PC-3 (cell line): ENCODE measurements around the gene MAGEA10. TPM values are rescaled to one million over a fixed set of nuclear protein-coding genes. Genes with fewer than 3 reads are reported as not detected.

Experiments used
- ATAC-seq: fragments of 200-7000 bp; cut with Tn5 transposase; 2 replicates; pipeline ENCODE4 v1.9.1; 2020; ENCODE audit warnings: mild to moderate bottlenecking, moderate library complexity
- BruUV-seq: library from RNA; stranded (reverse); fragments of 400-500 nt; replicated peaks from 2 replicates; lab custom pipeline; 2021; lab: Mats Ljungman, UMichigan
- CTCF ChIA-PET: fragments of 300-600 bp; sonication (Branson Sonifier 250); formaldehyde crosslinking; loops from one replicate; lab custom pipeline; 2022; ENCODE audit warnings: antibody characterized with exemption; lab: Charles Lee
- POLR2A ChIA-PET: fragments of 300-600 bp; sonication (Branson Sonifier 250); formaldehyde crosslinking; loops from one replicate; lab custom pipeline; 2022; ENCODE audit warnings: antibody characterized with exemption; ENCODE audit not compliant: unreplicated experiment; lab: Charles Lee
- DNase-seq: peaks from one replicate; pipeline ENCODE4 v3.0.0-alpha.2; 2015
- H2AFZ ChIP-seq: fragments of 300-600 bp; sonication (generic); 2 replicates; pipeline ENCODE4 v1.6.0; 2016; ENCODE audit warnings: antibody characterized with exemption, low read length
- H3F3A ChIP-seq: fragments of 300-600 bp; sonication (generic); one replicate; pipeline ENCODE4 v1.6.0; 2017; ENCODE audit warnings: antibody characterized with exemption, low read length, control low read depth, mild to moderate bottlenecking; ENCODE audit not compliant: unreplicated experiment
- H3K27ac ChIP-seq: fragments of 300-600 bp; sonication (generic); 2 replicates; pipeline ENCODE4 v1.5.1; 2016; ENCODE audit warnings: mild to moderate bottlenecking, low read length
- H3K27me3 ChIP-seq: fragments of 300-600 bp; sonication (generic); 2 replicates; pipeline ENCODE4 v1.6.1; 2016; ENCODE audit warnings: low read length, mixed read lengths
- H3K36me3 ChIP-seq: fragments of 300-600 bp; sonication (generic); 2 replicates; pipeline ENCODE4 v1.6.1; 2016; ENCODE audit warnings: low read depth, mixed run types, low read length, mixed read lengths
- H3K4me1 ChIP-seq: fragments of 300-600 bp; sonication (generic); 2 replicates; pipeline ENCODE4 v1.5.1; 2016; ENCODE audit warnings: low read length; ENCODE audit not compliant: insufficient read depth
- H3K4me2 ChIP-seq: fragments of 300-600 bp; sonication (generic); 2 replicates; pipeline ENCODE4 v1.6.0; 2016; ENCODE audit warnings: low read length
- H3K4me3 ChIP-seq: fragments of 300-600 bp; sonication (generic); 2 replicates; pipeline ENCODE4 v1.5.1; 2016; ENCODE audit warnings: mild to moderate bottlenecking, low read length, mixed read lengths
- H3K79me2 ChIP-seq: fragments of 300-600 bp; sonication (generic); 2 replicates; pipeline ENCODE4 v1.6.1; 2017; ENCODE audit warnings: low read length, mixed read lengths
- H3K9ac ChIP-seq: fragments of 300-600 bp; sonication (generic); 2 replicates; pipeline ENCODE4 v1.6.0; 2016; ENCODE audit warnings: mild to moderate bottlenecking, low read length
- H3K9me2 ChIP-seq: fragments of 300-600 bp; sonication (generic); replicated peaks from 2 replicates; pipeline ENCODE4 v1.6.1; 2016; ENCODE audit warnings: mixed run types, low read length, mixed read lengths
- H3K9me3 ChIP-seq: fragments of 300-600 bp; sonication (generic); 2 replicates; pipeline ENCODE4 v1.6.1; 2016; ENCODE audit warnings: low read length, mixed read lengths
- H4K20me1 ChIP-seq: fragments of 300-600 bp; sonication (generic); 2 replicates; pipeline ENCODE4 v1.6.1; 2016; ENCODE audit warnings: low read length, mixed read lengths
- CTCF ChIP-seq: fragments of 300-600 bp; sonication (generic); conservative IDR thresholded peaks from 2 replicates; pipeline ENCODE4 v1.5.1; 2017; ENCODE audit warnings: antibody characterized with exemption, low read depth, mild to moderate bottlenecking, low read length
- EZH2 ChIP-seq: fragments of 300-600 bp; sonication (generic); IDR thresholded peaks from one replicate; pipeline ENCODE4 v1.6.1; 2017; ENCODE audit warnings: antibody characterized with exemption, mild to moderate bottlenecking, low read length; ENCODE audit not compliant: unreplicated experiment
- EZH2phosphoT487 ChIP-seq: fragments of 300-600 bp; sonication (generic); IDR thresholded peaks from 2 replicates; pipeline ENCODE4 v1.6.1; 2018; ENCODE audit warnings: mild to moderate bottlenecking, antibody characterized with exemption, low read length, borderline replicate concordance
- intact Hi-C: fragments of 100-400 bp; cut with micrococcal nuclease; formaldehyde crosslinking; loops from 2 replicates; pipeline ENCODE4 v1.9.0; 2023
- total RNA-seq: library from RNA; depleted of rRNA; stranded (reverse); fragments of >200 nt; gene quantifications from 2 replicates; pipeline ENCODE4 v1.2.3, GENCODE V29; 2014; rRNA removed

Gene MAGEA10
- total RNA-seq, 1 experiment from 2014 or later = not detected

DNA sequence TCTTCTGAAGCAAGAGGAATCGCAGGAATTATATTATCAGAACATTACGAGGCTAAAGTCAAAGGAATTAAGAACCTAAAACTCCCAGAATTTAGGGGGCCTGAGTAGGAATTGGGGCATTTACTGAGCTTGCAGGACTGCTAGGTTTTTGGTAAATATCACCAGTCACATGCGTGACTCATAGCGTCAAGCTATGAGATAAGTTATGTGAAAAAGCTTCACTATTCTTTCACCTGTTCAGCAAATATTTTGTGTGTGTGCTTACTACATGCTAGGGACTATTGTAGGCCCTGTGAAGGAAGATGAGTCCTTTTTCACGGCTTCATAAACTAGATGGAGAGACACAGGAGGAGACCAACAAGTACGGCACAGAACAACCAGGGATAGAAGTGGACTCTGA lies 52.2 kb downstream of the MAGEA10 start:
- ChIA-PET POLR2A (no interaction called here), CTCF (no interaction called here)
- Histone ChIP-seq H2AFZ (no peak overlapping the region), H3K9ac (no peak overlapping the region), H3K27me3 (no peaks in the 10 kb centered on the region), H3K4me1 (no peaks in the 10 kb centered on the region), H3K79me2 (no peaks in the 10 kb centered on the region), H3K27ac (no peak overlapping the region), H3F3A (no peaks in the 10 kb centered on the region), H3K4me3 (no peak overlapping the region), H4K20me1 (no peaks in the 10 kb centered on the region), H3K9me2 (no peaks in the 10 kb centered on the region), H3K36me3 (no peaks in the 10 kb centered on the region), H3K4me2 (no peak overlapping the region), H3K9me3 (no peaks in the 10 kb centered on the region)
- intact Hi-C loops = no loop called here
- TF ChIP-seq EZH2phosphoT487 (no peak), CTCF (no peak), EZH2 (no peak)
- no TSS peak for BruUV-seq
- DNase-seq (no peak), ATAC-seq (no peak)

Other genes starting within 250 kb of the MAGEA10 start
- gene MAGEA4, start 225.7 kb downstream of the MAGEA10 start, total RNA-seq = not detected in 2 replicates
- gene GABRE, start 163.9 kb downstream of the MAGEA10 start, total RNA-seq = not detected in 2 replicates